Esophagus squamous epithelium (tissue), 5 donors: ENCODE data around the gene DNAJC22. TPM values are rescaled to one million over a fixed set of nuclear protein-coding genes. Genes with fewer than 3 reads are reported as not detected.
"Not testable (repeated sequence)": the region's sequence is repeated elsewhere in the genome, so short reads cannot be mapped to it uniquely, and the experiment has no call there.

Source experiments
- DNase-seq: peaks from one replicate; lab custom pipeline; 2025; lab: John Stamatoyannopoulos, UW
- H3K27ac ChIP-seq, 4 donors: fragments of 200-600 bp; sonication (generic); one replicate each; pipeline ENCODE4 v1.5.1; 2016 to 2019; ENCODE audit warnings: mild to moderate bottlenecking in 1 of 4
- H3K27me3 ChIP-seq, 4 donors: fragments of 200-600 bp; sonication (generic); 1 replicate in 3 of 4; 2 replicates in 1 of 4; pipeline versions ENCODE4 v1.5.1 to v1.6.0; 2017 to 2021; ENCODE audit warnings: antibody characterized with exemption in 1 of 4
- H3K36me3 ChIP-seq, 3 donors: fragments of 200-600 bp; sonication (generic); one replicate each; pipeline ENCODE4 v1.5.1; 2016 to 2019
- H3K4me1 ChIP-seq, 3 donors: fragments of 200-600 bp; sonication (generic); one replicate each; pipeline ENCODE4 v1.5.1; 2017 to 2019
- H3K4me3 ChIP-seq, 4 donors: fragments of 200-600 bp; sonication (generic); 1 replicate in 3 of 4; 2 replicates in 1 of 4; pipeline ENCODE4 v1.5.1; 2016 to 2019; ENCODE audit warnings: mild to moderate bottlenecking in 2 of 4, moderate library complexity in 1 of 4
- H3K9me3 ChIP-seq, 3 donors: fragments of 200-600 bp; sonication (generic); one replicate each; pipeline ENCODE4 v1.5.1; 2016 to 2019
- POLR2A ChIP-seq, 4 donors: fragments of 450-650 bp; IDR thresholded peaks; one replicate each; pipeline ENCODE4 v1.6.1; 2017; ENCODE audit warnings: antibody characterized with exemption in 4 of 4, mild to moderate bottlenecking in 4 of 4, moderate library complexity in 3 of 4
- WGBS, 2 donors: methylation state at CpG; one replicate each; pipeline ENCODE4 v1.1.5; 2018; 5-methylcytosine and 5-hydroxymethylcytosine counted together
- intact Hi-C: fragments of 100-400 bp; cut with DNase I; formaldehyde crosslinking; loops from one replicate; pipeline ENCODE4 v1.15.0; 2022
- total RNA-seq, 4 donors: library from RNA; depleted of rRNA; stranded (reverse); fragments of >200 nt; gene quantifications; one replicate each; pipeline ENCODE4 v1.1.0, GENCODE V29; 2016
- TF ChIP-seq, protein P1 (sequence below), 6 experiments: fragments of 450-650 bp in 4 of 6; fragments of 200-600 bp in 2 of 6; sonication (generic) in 2 of 6; IDR thresholded peaks; one replicate each; pipeline ENCODE4 v1.5.1; 2016 to 2019; ENCODE audit warnings: antibody characterized with exemption in 6 of 6, mild to moderate bottlenecking in 4 of 6, moderate library complexity in 4 of 6
- donor health status: DM: yes; HTN: yes; CAD: no.

Gene DNAJC22
- total RNA-seq, 4 donors from 2014 or later: 0.18 to 0.53 TPM; not detected in 2

DNA sequence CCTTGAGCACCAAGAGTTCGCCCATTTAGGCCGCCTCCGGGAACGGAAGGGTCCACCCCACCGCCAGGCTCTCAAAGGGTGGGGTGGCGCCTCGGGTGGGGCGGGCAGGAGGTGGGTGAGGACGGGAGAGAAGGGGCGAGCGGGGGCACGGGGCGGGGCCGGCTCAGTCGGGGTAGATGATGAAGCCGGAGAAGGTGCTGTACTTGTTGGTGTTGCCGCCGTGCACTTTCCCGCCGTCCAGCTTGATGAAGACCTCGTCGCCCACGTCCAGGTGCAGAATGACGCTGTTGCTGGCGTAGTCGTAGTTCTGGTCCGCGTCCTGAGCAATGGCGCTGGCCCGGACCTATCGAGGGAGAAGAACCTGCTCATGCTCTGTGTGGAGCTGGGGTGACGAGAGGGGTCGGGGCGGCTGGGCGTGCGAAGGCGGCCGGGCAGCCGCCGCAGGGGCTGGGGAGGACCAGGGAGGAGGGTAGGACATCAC is 13.8 kb upstream of the DNAJC22 start:
- Histone ChIP-seq H3K4me3 (peak overlapping the region in 3 of 4 donors; percentile 3 to 45 (median 20)), H3K36me3 (peaks cover 0 to 8% (median 0%) of the 10 kb centered on the region in 3 donors), H3K4me1 (peaks cover 9 to 35% (median 15%) of the 10 kb centered on the region in 3 donors), H3K9me3 (no peaks in the 10 kb centered on the region), H3K27me3 (peaks cover 13 to 75% (median 23%) of the 10 kb centered on the region in 4 donors), H3K27ac (no peak overlapping the region)
- 10 to 27% methylated on average over 16 to 19 of the region's 40 CpGs for WGBS, 2 donors
- no peak for DNase-seq
- intact Hi-C loops: no loop called here
- TF ChIP-seq POLR2A (IDR thresholded peaks at IDR 0.05): no peak
- TF ChIP-seq, protein P1, sequence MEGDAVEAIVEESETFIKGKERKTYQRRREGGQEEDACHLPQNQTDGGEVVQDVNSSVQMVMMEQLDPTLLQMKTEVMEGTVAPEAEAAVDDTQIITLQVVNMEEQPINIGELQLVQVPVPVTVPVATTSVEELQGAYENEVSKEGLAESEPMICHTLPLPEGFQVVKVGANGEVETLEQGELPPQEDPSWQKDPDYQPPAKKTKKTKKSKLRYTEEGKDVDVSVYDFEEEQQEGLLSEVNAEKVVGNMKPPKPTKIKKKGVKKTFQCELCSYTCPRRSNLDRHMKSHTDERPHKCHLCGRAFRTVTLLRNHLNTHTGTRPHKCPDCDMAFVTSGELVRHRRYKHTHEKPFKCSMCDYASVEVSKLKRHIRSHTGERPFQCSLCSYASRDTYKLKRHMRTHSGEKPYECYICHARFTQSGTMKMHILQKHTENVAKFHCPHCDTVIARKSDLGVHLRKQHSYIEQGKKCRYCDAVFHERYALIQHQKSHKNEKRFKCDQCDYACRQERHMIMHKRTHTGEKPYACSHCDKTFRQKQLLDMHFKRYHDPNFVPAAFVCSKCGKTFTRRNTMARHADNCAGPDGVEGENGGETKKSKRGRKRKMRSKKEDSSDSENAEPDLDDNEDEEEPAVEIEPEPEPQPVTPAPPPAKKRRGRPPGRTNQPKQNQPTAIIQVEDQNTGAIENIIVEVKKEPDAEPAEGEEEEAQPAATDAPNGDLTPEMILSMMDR (IDR thresholded peaks at IDR 0.05): no peak

- DNase-seq: not testable (repeated sequence)
Observed at GRCh38 chr12:49333778-49334177, 12.9 kb upstream of the DNAJC22 start.

DNA sequence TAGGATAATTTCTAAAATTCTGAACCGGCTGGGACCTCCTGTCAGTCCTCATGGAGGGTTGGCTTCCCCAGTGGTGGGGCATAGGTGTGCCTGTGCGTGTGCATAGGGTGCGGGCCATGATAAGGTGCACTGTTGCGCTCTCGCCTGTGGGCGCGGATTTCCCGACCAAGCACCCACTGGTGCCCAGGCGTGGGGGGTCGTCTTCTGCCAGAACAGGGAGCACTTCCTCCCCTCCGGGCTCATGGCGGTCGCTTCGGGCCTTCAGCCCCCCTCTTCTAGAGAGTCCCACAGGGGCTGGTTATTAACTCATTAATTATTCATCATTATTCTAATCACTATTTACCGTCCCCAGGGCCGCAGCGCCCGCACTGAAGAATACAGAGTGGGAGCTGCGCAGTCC is 12.5 kb upstream of the DNAJC22 start:
- 68 to 72% methylated on average over 16 to 19 of the region's 19 CpGs for WGBS, 2 donors
- no peak for DNase-seq
- intact Hi-C loops: no loop called here
- Histone ChIP-seq H3K27me3 (peaks cover 13 to 88% (median 27%) of the 10 kb centered on the region in 4 donors), H3K36me3 (peaks cover 0 to 6% (median 0%) of the 10 kb centered on the region in 3 donors), H3K9me3 (no peaks in the 10 kb centered on the region), H3K4me1 (peaks cover 9 to 35% (median 15%) of the 10 kb centered on the region in 3 donors), H3K4me3 (no peak overlapping the region), H3K27ac (no peak overlapping the region)
- TF ChIP-seq POLR2A (IDR thresholded peaks at IDR 0.05): no peak
- TF ChIP-seq, protein P1 (IDR thresholded peaks at IDR 0.05): no peak

More at GRCh38 chr12:49333778-49334177, 12.9 kb upstream of the DNAJC22 start:
- H3K27ac ChIP-seq, H3K9me3 ChIP-seq, H3K36me3 ChIP-seq, H3K4me3 ChIP-seq, intact Hi-C loops: not testable (repeated sequence)
- 53 to 69% methylated on average over 18 to 20 of the region's 21 CpGs for WGBS, 2 donors
- Histone ChIP-seq H3K27me3 (peaks cover 13 to 83% (median 27%) of the 10 kb centered on the region in 4 donors), H3K4me1 (peaks cover 9 to 35% (median 15%) of the 10 kb centered on the region in 3 donors)

- TF ChIP-seq, protein P1 (IDR thresholded peaks at IDR 0.05): no peak
- no peak for TF ChIP-seq POLR2A (IDR thresholded peaks at IDR 0.05)
- no peaks in the 10 kb centered on the region for H3K9me3 ChIP-seq
- intact Hi-C loops: loop anchor here (5.0 kb wide), 1 partner anchor 42 kb away; no protein-coding TSS in a partner anchor
- 61 to 68% methylated on average over 9 to 12 of the region's 12 CpGs for WGBS, 2 donors
- H3K27ac ChIP-seq: no peak overlapping the region
- DNase-seq: no peak
- peaks cover 13 to 92% (median 27%) of the 10 kb centered on the region in 4 donors for H3K27me3 ChIP-seq
- H3K36me3 ChIP-seq: peaks cover 0 to 2% (median 0%) of the 10 kb centered on the region in 3 donors
- peaks cover 9 to 35% (median 15%) of the 10 kb centered on the region in 3 donors for H3K4me1 ChIP-seq
- H3K4me3 ChIP-seq: no peak overlapping the region
Observed at GRCh38 chr12:49334681-49335080, 12.0 kb upstream of the DNAJC22 start.

GRCh38 chr12:49335118-49335954 is 11.4 kb upstream of the DNAJC22 start:
- peaks cover 13 to 97% (median 27%) of the 10 kb centered on the region in 4 donors for H3K27me3 ChIP-seq
- WGBS, 2 donors: 69 to 70% methylated on average over 12 to 14 of the region's 16 CpGs
- H3K4me1 ChIP-seq: peaks cover 9 to 35% (median 15%) of the 10 kb centered on the region in 3 donors
- no peaks in the 10 kb centered on the region for H3K36me3 ChIP-seq
- no peak for DNase-seq
- intact Hi-C loops: loop anchor here (5.0 kb wide), 1 partner anchor 43 kb away; no protein-coding TSS in a partner anchor
- TF ChIP-seq POLR2A (IDR thresholded peaks at IDR 0.05): no peak
- TF ChIP-seq, protein P1 (IDR thresholded peaks at IDR 0.05): no peak
- H3K27ac ChIP-seq: no peak overlapping the region
- no peak overlapping the region for H3K4me3 ChIP-seq
- no peaks in the 10 kb centered on the region for H3K9me3 ChIP-seq
